ENCODE data around the gene ROPN1.

- TF ChIP-seq POLR2A (IDR thresholded peaks at IDR 0.05; ENCODE audit: low read depth, low read length) (no peak), POLR2AphosphoS5 (IDR thresholded peaks at IDR 0.05; ENCODE audit: low read depth, low read length) (no peak), TAF1 (IDR thresholded peaks at IDR 0.05; ENCODE audit: borderline replicate concordance, low read depth, low read length) (no peak)
These were observed 71.1 kb downstream of the ROPN1 start for GRCh38 chr3:123920868-123921267.
